Measurements from ENCODE around the gene SEPTIN5.

Gene SEPTIN5

DNA sequence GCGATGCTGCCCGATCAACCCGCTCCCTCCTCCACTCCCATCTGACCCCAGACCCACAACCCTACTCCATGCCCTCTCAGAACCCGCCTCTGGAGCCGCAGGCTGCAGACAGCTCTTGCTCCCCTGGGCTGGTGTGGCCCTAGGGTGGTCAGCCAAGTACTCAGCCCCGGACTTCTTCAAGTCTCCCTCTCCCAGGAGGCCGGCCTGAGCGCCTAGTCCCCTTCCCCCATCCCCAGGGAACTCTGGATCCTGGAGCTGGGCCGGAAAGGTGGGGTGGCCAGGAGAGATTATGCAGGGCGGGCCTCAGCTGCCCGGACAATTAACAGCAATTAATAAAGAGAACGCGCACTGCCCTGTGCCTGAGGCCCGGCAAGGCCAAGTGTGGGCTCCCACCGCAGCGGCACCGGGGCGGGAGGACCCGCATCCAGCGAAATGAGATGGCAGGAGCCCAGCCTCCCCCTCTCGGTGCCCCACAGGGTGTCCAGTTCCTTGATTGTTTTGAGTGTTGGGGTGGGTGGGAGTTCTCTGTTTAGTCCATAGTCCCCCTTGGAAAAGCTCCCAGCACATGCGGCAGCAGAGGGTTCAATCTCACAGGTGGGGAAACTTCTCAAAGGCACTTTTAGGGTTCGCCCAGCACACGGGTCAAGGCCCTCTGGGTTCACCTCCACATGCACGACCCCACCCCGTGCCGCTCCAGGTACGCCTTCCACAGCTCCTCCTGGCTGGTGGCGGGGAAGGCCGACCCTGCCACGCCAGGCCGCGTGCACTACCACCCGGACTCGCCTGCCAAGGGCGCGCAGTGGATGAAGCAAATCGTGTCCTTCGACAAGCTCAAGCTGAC lies 49.4 kb downstream of the SEPTIN5 start:
- no peak for DNase-seq

DNA sequence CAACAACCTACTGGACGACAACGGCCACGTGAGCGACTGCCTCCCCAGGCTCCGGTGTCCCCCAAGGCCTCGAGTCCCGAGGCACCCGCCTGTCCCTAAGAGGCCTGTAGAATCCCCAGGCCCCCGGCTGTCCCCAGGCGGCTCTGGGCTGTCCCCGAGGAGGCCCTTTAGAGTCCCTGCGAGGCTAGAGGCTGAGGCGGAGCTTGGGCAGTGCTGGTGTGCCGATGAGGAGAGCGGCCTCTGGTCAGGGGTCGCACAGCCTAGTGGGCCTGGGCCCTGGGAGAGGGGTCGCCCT lies 49.9 kb downstream of the SEPTIN5 start:
- no peak for DNase-seq

- no peak for DNase-seq
Observed at GRCh38 chr22:19764636-19765476, 50.6 kb downstream of the SEPTIN5 start.

DNA sequence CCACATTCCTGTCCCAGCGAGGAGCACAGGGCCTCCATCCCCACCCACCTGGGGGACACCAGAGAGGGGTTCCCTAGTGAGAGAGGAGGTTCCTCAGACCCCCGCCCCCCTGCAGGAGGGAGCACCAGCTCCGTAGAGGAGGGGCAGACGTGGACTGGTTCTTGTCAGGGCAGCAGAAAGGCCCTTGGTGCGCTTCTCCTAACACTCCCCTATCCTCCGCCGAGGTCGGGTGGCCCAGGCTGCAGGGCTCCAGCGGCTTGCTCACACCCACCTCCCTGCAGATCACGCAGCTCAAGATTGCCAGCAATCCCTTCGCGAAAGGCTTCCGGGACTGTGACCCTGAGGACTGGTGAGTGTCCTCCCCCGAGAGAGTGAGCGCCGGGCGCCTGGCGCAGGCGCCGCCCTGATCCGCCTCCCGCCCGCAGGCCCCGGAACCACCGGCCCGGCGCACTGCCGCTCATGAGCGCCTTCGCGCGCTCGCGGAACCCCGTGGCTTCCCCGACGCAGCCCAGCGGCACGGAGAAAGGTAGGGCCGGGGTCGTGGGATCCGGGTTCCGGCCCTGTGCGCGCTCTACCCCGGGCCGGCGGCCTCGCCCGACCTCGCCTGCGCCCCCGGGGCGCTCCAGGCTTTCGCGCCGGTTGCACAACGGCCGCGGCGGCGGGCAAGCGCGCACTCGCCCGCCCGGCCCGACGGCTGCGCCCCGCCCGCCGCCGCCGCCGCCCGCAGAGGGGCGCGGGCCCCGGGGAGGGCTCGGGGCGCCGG lies 51.4 kb downstream of the SEPTIN5 start:
- DNase-seq = no peak

GRCh38 chr22:19766240-19766510 lies 51.9 kb downstream of the SEPTIN5 start:
- DNase-seq = no peak

- DNase-seq = no peak
Observed at GRCh38 chr22:19766511-19767426, 52.5 kb downstream of the SEPTIN5 start.

- DNase-seq = no peak
Observed at GRCh38 chr22:19767427-19768341, 53.4 kb downstream of the SEPTIN5 start.

- no peak for DNase-seq
Observed at GRCh38 chr22:19769393-19769715, 55.1 kb downstream of the SEPTIN5 start.

GRCh38 chr22:19770349-19771220 lies 56.3 kb downstream of the SEPTIN5 start:
- no peak for DNase-seq

DNA sequence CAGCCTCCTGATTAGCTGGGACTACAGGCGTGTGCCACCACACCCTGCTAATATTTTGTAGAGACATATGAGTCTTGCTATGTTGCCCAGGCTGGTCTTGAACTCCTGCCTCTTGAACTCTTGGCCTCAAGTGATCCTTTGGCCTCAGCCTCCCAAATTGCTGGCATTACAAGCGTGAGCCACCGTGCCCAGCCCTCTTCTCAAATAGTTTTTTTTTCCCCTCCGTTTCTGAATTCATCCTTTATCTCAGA lies 58.0 kb downstream of the SEPTIN5 start:
- DNase-seq = no peak

All from NCI-H510A (cell line).